GM18507 (cell line): ENCODE results near the gene JAK1.
"Not testable (repeated sequence)": the region's sequence is repeated elsewhere in the genome, so short reads cannot be mapped to it uniquely, and the experiment has no call there.

ENCODE experiments used
- DNase-seq: peaks from one replicate; pipeline ENCODE4 v3.0.0; 2011; ENCODE audit warnings: low read depth; ENCODE audit not compliant: insufficient read length; ENCODE audit errors: extremely low spot score
- FAIRE-seq: peaks from 2 replicates; lab custom pipeline; 2011; peaks lifted over from hg19 to GRCh38; lab: Jason Lieb, UNC

Gene JAK1

GRCh38 chr1:64966158-64966971 is at the start of gene JAK1:
Gene JAK1, minus strand, starts transcription at chr1:64966549. Its CDS starts 80,285 bp downstream, at chr1:64886264.
- peak; percentile 89 for DNase-seq
- peak; percentile 57 for FAIRE-seq

GRCh38 chr1:65014321-65014720 is 48.0 kb upstream of the JAK1 start:
- DNase-seq: no peak
- no peak for FAIRE-seq

- FAIRE-seq (no peak), DNase-seq (no peak)
Measured at GRCh38 chr1:65011983-65012382, 45.6 kb upstream of the JAK1 start.

DNA sequence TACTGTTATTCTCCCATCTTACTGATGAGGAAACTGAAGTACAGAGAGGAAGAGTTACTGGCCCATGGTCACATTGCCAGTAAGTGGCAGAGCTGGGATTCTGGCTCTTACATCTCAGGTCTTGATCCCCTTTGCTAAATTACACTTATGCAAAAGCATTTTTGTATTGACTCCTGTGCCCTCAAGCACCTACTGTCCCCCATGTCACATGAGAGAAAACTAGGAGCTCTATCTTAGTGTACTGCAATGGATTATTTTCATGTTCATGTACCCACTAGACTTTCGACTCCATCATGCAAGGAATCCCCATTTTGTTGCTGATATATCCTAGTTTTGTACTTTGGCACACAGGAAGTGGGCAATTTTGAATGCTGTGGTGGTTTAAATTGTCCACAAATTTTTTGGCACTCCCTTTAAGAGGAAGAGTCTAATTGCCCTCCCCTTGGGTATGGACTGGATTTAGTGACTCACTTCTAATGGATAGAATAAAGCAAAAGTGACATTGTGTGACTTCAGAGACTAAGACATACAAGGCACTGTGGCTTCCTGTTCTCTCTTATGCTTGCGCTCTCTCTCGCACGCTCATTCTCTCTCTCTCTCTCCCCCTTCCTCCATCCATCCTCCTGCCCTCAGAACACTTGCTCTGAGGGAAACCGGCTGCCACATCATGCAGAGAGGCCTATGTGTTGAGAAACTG is 43.5 kb upstream of the JAK1 start:
- DNase-seq (no peak), FAIRE-seq (no peak)

DNA sequence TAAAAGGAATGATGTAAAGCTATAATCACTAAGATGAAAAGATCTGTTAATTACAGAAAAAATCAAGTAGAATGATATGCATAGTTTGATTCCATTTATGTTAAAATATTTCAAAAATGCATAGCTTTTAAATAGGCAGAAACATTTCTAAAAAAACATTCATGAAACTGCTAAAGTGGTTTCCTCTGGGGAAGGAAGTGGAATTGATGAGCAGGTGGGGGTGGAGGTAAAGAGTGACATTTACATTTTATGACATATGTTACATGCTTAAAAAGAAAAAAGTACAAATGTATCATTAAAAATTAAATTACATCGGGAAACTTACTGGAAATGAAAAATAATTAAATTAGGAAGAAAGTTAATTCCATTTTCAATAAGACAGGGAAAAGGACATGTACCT is 42.8 kb upstream of the JAK1 start:
- FAIRE-seq (no peak), DNase-seq (no peak)

DNA sequence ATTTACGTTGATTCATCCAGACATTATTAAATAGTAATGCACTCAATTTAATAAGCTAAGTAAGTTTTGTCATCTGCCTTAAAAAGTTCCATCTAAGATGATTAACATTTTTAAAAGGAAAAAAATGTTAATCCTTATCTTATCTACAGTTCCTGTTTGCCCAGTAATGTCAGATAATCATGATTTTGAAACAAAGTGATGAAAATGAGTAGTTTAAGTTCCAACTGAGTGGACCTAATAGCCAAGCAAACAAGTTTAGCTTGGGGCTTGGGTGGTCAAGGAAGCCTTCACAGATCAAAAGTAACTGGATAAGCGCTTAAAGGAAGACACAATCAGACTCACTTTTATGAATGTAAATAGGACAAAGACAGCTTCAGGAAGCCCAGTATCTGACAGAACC is 40.5 kb upstream of the JAK1 start:
- no peak for DNase-seq
- no peak for FAIRE-seq

GRCh38 chr1:65003316-65003664 is 36.9 kb upstream of the JAK1 start:
- no peak for DNase-seq
- no peak for FAIRE-seq

DNA sequence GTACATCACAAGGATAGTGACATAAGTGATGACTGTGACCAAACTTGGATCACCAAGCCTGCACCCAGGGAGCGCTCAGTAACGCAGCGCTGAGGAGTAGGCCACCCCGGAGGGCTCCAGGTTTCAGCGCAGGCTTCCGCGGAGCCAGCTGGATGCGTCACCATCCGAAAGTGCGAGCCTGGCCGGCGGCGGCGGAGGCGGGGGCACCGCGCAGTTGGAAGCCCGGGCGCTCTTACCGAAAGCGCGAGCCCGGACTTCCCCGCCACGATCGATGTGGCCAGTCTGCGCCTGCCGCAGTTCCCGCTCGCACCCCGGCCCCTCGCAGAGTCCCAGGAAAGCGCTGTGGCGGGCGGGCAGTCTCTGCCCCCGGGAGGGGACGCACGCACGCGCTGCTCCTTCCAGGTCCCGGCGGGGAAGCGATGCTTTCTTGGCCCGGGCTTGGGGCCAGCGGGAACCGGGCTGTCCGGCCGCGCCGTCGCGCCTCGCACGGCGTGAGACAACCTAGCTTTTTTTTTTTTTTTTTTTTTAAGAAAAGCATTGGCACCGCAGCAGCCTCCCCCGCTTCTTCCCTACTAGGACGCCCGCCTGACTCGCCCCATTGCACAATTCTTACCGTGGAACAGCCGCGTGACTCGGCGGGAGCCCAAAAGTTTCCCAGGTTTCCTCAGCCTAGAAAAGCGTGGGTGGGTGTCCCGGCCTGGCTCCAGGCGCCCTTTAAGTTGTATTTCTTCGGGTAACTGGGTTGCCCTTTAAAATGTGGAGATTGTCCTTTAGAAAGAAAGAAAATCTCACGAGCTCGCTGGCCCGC is 36.4 kb upstream of the JAK1 start:
- FAIRE-seq (no peak), DNase-seq (no peak)

DNA sequence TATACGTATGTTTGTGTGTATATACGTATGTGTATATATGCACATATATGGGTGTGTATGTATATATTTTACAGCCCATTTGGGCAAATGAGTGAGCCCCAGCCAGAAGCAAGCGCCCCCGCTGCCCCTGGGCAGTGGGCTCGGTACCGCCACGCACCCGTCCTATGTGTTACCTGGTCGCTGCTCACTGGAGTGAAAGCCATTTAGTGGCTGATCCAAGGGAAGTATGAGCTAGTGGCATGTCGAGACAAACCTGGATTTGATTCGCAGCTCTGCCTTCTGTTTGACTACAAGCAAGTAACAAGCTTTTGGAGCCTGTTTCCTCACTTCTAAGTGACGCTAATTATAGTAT is 35.8 kb upstream of the JAK1 start:
- no peak for FAIRE-seq
- no peak for DNase-seq

GRCh38 chr1:65001231-65001792 is 35.0 kb upstream of the JAK1 start:
- FAIRE-seq (no peak), DNase-seq (no peak)

GRCh38 chr1:64998425-64998948 is 32.1 kb upstream of the JAK1 start:
- not testable (repeated sequence) for FAIRE-seq, DNase-seq

GRCh38 chr1:64996541-64997257 is 30.4 kb upstream of the JAK1 start:
- DNase-seq (no peak), FAIRE-seq (no peak)

- FAIRE-seq (no peak), DNase-seq (no peak)
Measured at GRCh38 chr1:64995316-64995715, 29.0 kb upstream of the JAK1 start.

GRCh38 chr1:64986903-64987871 is 20.8 kb upstream of the JAK1 start:
- FAIRE-seq (peak; percentile 62), DNase-seq (no peak)

DNA sequence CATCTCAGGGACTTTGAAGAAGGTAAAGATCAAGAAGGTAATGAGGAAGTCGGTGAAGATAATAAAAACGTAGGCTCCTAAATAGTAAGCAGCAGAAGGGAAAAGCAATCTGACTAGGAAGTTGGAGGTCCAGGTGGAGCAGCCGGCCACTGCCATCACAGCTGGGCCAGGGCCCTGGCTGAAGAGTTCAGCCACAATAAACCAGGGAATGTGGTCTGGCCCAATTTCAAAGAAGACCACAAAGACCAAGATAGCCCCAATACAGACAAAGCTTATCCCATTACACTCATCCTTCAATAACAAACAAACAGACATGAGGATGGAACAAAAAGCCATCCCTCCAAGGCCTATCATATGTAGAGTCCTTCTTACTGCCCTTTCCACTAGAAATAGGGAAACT is 18.4 kb upstream of the JAK1 start:
- DNase-seq (no peak), FAIRE-seq (no peak)

DNA sequence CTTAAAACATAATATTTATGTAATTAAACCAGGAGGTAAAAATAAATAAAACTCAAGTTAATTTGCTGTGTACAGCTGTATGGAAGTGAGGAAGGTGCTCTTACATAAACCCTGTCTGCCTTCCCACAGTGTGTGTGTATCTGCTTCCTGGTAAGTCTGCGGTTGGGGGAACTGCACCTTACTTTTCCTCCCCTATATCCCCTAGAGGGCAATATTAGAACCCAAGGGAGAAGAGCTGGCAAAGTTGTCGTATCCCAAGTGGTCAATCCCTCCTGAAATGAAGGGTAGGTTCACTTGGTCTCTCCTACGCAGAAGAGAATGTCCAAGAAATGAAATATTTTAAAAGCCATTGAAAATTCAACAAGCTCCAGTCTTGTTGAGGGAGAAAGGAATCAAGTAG is 17.8 kb upstream of the JAK1 start:
- DNase-seq (no peak), FAIRE-seq (no peak)

- no peak for DNase-seq
- FAIRE-seq: no peak
Measured at GRCh38 chr1:64983110-64983509, 16.8 kb upstream of the JAK1 start.
